Dedifferentiated amniotic fluid mesenchymal stem cell (primary cell): ENCODE results near the gene RASL12.
"Not testable (repeated sequence)": the region's sequence is repeated elsewhere in the genome, so short reads cannot be mapped to it uniquely, and the experiment has no call there.

Experiments used
- DNase-seq: peaks from one replicate; pipeline ENCODE4 v3.0.0-alpha.2; 2016; ENCODE audit errors: extremely low spot score

The RASL12 gene, protein sequence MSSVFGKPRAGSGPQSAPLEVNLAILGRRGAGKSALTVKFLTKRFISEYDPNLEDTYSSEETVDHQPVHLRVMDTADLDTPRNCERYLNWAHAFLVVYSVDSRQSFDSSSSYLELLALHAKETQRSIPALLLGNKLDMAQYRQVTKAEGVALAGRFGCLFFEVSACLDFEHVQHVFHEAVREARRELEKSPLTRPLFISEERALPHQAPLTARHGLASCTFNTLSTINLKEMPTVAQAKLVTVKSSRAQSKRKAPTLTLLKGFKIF

DNA sequence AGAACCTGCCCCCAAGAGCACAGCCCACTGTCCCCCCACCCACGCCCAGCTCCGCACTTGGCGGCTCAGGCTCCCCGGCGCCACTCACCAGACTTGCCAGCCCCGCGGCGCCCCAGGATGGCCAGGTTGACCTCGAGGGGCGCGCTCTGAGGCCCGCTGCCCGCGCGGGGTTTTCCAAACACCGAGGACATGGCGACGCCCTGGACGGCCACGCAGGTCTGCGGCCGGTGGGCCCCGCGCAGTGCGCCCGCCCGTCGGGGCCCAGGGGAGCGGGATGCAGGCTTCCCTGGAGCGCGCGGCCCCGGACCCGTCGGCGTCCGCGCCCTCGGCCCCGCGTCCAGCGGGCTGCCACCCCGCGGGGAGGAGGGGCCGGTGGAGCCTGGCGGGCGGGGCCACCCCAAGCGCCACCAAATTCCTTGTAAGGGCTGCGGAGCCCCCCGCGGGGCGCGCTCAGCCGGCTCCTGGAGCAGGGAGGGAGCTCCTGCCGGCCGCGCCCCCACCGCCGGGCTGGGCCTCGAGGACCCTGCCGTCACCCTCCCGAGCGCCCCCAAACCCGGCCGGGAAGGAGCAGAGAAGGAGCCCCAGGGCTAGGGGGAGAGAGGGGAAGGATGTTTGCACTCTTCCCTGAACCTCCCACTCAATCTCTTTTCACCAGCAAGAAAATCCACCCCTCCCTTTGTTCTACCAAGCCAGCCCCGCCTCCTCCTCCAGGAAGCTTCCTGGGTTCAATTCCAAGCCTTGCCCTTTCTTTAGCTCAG is at the start of gene RASL12:
Gene RASL12 (minus strand): TSS at position 347 of the 758 bp plus-strand sequence. CDS start 156 bp downstream, at position 191.
- DNase-seq: no peak

DNA sequence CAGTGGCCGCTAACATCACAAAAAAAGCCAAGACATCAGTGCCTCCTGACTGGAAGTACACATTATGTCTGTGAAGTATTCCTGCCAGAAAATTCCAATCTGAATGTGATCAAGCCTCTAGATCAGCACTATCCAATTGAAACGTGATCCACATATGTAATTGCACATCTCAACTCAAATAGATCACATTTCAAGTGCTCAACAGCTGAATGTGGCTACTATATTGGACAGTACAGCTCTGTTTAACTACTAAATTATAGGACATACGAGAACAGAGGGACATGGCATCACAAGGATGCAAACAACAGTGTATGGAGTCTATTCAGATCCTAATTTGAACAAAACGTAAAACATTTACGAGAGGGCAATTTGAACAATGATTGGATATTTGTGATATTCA is 47.8 kb upstream of the RASL12 start:
- no peak for DNase-seq

DNA sequence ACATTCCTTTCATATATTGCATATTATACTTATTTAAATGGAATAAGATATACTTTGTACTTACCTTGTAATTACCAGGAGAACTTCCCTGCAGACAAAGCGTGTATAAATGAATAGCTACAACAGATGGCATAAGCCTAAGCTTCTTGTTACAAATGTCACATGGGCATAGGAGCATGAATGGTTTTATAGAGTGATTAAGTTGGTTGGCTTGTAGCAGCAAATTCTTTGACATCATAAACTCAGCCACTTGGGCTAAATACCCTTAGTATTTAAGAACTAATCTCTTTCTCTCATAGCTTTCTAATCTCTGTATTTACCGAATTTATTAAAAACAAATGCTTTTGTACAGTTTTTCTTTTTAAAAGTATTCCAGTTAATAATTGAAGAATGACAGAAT is 47.3 kb upstream of the RASL12 start, which contains the start of gene UBAP1L:
Gene UBAP1L (minus strand): TSS at position 115 of the 400 bp plus-strand sequence. CDS start 8,985 bp downstream, outside the sequence.
- no peak for DNase-seq

DNA sequence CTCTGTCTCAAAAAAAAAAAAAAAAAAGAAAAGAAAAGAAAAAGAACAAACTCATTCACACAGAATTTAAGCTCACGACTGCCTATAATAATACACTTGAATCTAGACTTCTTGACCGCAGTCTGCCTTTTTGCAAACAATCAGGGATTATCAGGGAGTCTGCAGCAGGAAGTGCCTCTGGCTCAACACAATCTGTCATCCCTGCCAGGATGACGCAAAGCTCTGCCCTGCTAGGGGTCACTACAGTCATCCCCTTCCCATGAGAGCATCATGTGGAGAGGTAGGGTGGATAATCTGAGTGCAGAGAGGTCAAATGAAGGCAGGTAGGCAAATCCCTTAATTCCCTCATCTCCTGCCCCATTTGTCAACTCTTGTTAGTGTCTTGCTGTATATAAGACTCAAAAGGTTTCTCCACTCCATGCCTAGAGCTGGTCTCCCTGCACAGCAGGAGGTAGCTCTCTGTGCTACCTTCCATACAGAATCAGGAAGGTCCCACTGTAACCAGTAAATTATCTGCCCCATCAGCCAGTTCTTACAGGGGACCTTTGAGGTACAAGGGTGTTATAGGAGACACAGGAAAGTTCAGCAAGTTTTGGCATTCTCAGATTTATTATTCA is 43.0 kb upstream of the RASL12 start:
- DNase-seq: no peak

DNA sequence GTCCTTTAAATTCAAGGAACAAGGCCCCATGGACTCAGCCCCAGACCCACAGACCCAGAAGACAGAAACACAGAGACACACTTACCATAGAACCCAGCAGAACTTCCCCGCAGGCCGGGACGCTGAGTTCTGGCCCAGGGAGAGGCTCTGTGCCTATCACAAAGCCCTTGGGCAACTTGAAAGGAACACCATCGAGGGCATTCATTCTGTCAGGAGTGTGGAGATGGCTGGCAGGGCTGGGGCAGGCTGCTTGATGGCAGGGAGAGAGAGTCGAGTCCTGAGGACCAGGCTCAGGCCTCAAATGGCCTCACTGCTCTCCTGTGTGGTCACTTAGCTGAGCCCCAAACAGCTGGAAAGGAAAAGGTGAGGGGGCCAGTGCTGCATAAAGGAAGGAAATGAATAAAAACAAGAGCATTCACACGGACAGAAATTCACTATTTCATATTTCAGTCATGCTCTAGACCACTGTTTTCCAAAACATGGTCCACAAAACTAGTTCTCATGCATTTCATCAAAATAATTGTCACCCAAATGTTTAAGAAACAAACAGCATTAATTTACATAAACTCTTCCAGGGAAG is 38.3 kb upstream of the RASL12 start:
- DNase-seq: no peak

DNA sequence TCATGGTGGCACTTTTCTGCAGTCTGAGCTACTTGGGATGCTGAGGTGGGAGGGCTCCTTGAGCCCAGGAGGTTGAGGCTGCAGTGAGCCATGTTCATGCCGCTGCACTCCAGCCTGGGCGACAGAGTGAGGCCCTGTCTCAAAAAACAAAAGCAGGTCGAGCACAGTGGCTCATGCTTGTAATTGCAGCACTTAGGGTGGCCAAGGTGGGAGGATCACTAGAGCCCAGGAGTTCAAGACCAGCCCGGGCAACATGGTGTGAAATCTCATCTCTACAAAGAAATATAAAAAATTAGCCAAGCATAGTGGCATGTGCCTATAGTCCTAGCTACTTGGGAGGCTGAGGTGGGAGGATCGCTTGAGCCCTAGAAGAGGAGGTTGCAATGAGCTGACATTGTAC is 37.2 kb upstream of the RASL12 start:
- no peak for DNase-seq

DNA sequence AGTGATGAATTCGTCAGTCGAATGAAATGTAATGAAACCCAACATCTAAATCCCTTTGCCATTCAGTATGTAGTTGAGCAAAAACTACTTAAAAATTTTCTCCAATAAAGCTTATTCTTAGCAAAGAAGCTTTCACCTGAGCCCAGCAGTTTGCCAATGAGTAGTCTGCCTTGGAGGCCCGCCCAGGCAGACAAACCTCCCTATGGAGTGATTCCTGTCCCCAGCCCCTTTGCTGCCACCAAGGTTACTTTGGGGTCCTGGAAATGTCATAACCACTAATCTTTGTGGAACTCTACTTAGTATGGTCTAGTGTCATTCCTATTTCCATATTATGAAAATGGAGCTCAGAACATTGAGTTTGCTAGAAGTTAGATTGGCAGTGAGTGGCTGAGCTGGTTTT is 35.1 kb upstream of the RASL12 start:
- DNase-seq: no peak

DNA sequence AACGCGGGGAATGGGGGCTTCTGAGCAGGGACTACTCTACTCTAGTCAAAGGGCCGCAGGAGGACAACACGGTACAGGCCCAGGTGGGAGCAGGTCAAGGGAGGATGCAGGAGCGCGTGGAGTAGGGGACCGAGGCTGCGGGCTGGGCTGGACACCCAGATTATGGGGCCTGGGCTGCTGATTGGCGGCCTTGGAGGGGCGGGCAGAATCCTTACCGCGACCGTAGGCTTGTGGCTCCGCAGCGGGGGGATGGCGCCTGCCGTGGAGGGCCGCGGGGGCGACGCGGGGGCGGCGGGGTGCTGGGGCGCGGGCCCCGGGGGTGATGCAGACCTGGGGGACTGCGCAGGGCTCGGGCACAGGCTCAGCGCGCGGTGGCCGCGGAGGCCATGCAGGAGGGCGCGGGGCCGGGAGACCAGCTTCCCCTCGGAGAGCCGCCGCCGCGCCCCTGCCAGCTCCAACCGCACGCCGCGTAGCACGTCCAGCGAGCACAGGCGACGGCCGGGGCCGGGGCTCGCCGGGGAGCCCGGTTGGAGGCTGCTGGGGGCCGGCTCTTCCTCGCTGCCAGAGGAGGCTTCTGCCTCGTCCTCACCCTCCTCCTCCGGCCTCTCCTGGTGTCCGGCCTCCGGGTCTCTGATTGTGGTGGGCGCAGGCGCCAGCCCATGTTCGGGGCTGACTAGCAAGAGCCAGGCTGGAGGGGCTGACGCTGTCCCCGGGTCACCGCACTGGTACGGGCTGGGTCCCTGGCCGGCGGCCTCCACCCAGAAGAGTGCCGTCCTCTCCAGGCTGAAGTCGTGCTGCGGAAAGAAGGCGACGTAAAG is 34.3 kb upstream of the RASL12 start:
- DNase-seq: no peak

DNA sequence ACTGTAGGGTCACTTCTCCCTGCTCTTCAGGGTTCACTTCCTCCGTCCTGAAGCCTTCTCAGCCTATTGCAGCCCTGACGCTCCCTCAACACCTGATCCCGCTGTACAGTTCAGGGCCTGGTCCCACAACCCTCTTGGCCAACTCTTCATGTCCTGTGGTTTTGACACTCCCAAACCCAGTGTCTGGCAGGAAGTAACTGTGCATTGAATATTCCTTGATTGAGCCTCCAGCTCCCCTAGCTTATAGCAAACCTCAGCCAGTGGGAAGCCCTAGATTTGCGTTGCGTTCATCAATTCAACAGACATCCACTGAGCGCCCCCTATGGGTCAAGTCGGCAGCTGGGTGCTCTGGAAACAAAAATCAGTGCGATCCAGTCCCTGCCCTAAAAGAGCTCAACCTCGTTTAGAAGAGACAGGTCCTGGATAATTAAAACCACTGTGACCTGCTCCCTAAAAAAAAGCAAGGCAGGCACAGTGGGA is 33.7 kb upstream of the RASL12 start:
- no peak for DNase-seq

DNA sequence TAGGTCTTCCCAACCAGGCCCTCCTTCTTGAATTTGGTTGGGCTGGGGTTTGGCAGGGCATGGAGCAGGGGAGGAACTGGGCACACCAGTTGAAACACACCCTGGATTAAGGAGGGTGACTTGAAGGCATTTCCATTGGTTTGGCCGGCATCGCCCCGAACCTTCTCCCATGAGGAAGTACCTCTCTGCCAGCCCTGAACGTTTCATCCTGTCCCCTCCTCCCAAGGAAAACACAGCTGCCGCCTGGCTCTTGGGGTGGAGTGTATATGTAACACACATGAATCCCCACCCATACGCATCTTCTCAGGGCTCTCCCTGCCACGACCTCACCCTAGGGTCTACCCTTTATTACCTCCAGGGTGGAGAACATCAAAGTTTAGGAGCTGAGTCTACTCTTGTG is 32.7 kb upstream of the RASL12 start:
- no peak for DNase-seq

DNA sequence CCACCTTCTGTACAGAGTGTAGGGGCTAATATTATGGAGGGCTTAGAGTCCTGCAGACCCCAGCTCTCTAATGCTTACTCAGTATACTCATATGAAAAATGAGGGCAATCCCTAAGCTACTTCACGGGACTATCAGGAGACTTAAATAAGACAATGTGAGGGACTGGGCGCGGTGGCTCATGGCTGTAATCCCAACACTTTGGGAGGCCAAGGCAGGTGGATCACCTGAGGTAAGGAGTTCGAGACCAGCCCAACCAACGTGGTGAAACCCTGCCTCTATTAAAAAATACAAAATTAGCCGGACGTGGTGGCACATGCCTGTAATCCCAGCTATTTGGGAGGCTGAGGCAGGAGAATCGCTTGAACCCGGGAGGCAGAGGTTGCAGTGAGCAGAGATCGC is 32.0 kb upstream of the RASL12 start:
- DNase-seq: not testable (repeated sequence)

DNA sequence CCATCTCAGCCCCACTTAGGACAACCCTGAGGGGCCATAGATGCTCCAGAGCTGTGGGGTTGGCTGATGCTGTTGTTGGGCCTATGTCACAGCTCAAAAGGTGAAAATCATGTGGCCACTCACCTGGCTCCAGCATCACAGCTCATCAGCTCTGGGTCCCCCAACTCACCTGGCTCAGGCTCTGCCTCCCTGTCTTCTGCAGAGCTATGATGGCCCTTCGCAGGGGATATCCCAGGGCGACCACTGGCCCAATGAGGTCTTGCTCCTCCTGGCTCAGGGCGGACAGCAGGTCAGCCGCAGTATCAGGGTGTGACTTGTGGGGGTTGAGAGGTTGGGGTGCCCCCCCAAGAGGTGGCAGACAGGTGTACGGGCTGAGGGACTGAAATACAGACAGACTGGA is 31.5 kb upstream of the RASL12 start:
- no peak for DNase-seq

DNA sequence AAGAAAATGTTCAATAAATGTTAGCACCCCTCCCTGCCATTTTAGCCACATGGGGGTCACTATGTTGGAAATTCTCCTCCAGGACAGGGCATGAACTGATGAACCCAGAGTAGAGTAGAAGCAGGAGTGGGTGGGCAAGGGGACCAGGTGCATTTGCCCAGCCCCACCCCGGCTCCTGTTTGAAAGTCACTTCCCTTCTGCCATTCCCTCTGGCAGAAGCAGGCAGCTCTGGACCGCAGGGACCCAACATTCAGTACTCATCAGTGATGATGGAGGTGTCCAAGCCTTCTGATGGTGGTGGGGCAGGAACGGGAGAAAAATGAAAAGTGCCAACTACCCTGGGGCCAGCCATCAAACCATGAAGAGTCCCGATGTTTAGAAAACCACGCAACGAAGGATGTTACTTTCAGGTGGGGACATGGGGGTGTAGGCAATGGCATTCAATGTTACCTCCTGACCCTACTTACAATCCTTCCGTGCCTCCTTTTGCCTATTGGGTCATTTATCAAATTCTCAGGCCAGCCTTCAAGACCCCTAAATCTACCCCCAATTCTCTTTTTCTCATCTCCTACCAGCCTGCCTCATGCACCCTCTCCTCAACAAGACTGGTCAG is 30.0 kb upstream of the RASL12 start:
- no peak for DNase-seq

DNA sequence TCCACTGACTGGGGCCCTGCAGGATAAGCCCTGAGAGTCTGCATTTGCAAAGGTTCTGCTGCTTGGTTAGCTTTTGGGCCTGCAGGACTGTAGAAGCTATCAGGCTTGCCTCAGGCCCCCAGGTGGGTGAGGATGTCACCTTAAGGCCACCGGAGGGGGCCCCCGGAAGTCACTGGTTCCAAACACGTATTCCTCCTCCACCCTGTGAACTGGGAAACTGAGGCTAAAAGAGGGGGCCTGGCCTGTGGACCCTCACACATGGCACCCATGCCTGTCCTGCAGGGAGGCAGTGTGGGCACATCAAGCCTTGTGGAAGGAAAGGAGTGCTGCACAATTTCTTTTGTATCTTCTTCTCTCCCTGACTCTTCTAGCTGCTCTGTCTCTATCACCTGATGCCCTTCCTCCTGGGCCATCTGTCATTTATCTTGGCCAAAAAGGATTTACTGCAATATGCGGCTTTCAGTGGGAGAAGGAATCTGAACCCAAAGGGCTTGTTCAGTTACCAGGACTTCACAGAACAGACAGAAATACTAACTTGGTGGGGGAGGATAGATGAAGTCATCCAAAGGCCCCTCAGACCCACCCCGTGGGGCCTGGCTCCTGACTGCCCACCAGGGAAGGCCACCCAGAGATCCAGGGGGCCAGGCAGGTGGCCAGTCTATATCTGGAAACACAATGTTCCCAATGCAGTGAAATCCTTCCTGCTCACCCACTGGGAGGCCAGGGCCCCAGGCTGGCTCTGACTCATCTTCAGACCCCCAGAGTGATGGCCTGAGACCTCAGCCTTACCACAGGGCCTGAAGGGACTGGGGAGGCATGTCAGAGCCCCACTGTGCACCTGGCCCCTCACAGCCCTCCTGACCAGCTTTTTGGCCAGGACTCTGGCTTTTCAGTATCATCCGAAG is 28.9 kb upstream of the RASL12 start:
- no peak for DNase-seq

DNA sequence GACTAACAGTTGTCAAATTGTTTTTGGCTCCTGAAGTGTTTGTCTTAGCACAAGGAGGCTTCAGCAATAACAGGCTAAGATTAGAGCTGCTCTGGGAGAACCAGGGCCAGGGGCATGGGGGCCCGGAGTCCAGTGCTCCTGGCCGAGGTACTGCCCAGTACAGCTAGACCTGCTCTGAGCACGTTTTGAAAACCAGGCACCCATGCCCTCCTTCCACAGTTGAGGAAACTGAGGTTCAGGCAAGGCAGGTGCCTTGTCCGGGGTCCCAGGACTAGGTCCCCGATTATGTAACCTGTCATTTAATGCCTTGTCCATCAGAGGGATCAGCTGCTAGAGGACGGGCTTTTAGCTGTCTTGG is 27.9 kb upstream of the RASL12 start:
- no peak for DNase-seq

DNA sequence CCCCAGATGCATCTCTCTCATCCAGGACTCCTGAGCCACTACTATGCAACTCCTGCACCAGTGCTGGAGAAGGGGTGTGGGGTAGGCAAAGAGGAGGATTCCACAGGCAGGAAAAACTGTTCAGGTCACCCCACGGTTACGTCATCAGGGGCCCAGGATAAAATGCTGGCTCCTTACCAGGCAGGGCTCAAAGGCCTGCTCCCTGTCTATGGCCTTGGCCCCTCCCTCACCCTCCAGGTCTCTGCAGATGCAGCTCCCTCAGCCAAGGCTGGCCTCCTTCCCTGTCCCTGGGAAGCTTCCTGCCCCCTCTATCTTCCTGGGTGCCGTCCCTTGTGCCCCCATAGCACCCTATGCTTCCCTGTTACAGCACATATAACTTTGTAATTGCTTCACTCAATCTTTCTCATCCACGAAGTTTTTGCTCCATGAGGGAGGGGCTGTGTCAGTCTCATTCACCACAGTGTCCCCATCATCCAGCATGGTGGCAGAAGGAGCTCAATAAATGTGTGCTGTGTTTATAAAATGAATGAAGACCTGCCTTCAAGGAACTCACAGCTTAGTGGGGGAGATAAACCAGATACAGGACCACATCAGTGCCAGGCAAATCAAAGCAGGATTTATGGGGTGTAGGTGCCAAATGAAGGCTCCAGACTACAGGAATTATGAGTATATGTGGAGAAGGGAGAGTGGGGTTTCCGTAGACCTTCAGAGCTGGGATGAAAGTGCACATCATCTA is 27.4 kb upstream of the RASL12 start:
- DNase-seq: no peak

DNA sequence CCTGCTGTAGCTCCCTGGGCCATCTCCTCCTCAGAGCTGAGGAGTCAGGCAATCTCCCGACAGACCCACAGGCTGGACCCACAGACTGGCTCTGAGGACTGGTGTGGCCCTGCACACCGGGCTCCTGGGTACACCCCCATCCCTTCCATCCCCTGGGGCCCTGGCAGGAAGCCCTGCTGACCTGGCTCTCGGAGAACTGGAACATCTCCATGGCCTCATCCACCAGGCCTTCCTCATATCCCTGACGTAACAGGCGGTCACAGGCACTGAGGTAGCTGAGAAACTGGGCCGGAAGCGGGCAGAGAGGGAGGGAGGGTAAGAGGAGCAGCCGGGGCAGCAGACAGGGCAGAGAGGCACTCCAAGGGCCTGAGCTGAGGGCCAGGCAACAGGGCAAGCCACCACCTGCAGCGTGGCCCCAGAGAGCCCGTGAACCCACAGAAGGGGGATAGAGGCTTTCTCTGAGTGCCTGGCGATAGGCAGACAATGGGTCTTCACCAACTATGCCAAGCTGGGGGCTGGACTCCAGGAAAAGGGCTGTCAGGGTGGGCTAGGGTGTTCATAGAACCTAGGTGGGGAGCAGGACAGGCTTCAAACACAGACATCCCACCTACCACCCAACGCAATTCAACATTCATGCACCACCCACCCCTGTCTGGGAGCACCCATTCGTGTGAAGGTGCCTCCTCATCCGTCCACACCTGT is 26.7 kb upstream of the RASL12 start:
- DNase-seq: no peak

DNA sequence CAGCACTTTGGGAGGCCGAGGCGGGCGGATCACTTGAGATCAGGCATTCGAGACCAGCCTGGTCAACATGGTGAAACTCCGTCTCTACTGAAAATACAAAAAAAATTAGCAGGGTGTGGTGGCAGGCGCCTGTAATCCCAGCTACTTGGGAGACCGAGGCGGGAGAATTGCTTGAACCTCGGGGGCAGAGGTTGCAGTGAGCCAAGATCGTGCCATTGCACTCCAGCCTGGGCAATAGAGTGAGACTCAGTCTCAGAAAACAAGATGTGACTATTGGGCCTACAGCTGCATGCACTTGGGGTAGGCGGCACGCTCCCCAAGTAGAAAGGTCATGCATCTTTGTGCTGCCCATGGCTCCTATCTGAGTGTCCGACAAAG is 26.0 kb upstream of the RASL12 start:
- DNase-seq: not testable (repeated sequence)
